ENCODE data around the gene DIAPH3.

- TF ChIP-seq, protein P1, sequence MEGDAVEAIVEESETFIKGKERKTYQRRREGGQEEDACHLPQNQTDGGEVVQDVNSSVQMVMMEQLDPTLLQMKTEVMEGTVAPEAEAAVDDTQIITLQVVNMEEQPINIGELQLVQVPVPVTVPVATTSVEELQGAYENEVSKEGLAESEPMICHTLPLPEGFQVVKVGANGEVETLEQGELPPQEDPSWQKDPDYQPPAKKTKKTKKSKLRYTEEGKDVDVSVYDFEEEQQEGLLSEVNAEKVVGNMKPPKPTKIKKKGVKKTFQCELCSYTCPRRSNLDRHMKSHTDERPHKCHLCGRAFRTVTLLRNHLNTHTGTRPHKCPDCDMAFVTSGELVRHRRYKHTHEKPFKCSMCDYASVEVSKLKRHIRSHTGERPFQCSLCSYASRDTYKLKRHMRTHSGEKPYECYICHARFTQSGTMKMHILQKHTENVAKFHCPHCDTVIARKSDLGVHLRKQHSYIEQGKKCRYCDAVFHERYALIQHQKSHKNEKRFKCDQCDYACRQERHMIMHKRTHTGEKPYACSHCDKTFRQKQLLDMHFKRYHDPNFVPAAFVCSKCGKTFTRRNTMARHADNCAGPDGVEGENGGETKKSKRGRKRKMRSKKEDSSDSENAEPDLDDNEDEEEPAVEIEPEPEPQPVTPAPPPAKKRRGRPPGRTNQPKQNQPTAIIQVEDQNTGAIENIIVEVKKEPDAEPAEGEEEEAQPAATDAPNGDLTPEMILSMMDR (conservative IDR thresholded peaks at IDR 0.05; ENCODE audit: low read depth, low read length) = no peak
- TF ChIP-seq EZH2 (IDR thresholded peaks at IDR 0.05; ENCODE audit: borderline replicate concordance, low read depth, low read length, poor library complexity, severe bottlenecking) = no peak
These were observed 472.1 kb downstream of the DIAPH3 start for GRCh38 chr13:59691501-59692066.

Measured in A673 (cell line).